Measurements from ENCODE around the gene FBXO28. TPM values are rescaled to one million over a fixed set of nuclear protein-coding genes. Genes with fewer than 3 reads are reported as not detected.

FBXO28 gene
- total RNA-seq, 1 donor from 2014 or later = 39.2 TPM

DNA sequence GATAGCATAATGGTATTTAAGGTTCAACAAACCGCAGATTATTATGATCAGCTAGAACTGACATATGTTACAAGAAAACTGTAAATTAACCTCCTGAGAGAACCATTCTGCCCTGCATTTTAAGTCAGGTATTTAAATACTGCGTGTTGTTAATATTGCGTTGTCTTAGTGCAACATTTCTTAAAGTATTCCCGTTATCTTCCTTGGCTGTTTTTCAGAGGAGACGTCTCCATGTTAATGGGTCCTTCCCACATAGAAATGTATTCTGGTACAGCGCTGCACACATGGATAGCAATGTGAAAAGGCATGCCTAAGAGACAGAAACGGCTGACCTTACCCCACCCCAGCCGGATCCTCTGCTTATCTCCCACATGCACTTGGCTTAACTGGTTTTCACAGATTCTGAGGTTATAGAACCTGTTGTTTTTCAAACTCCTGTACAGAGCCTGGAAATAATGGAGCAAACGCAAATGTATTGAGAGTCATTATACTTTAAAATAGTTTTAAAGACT, 46.3 kb downstream of the FBXO28 start:
- Histone ChIP-seq H3K4me3 (ENCODE audit: low read depth, low read length) (no peak overlapping the region), H3K36me3 (ENCODE audit: control insufficient read depth, insufficient read depth, low read length) (no peaks in the 10 kb centered on the region), H3K27me3 (ENCODE audit: control insufficient read depth, insufficient read depth, low read length) (no peaks in the 10 kb centered on the region)
- TF ChIP-seq, protein P1, sequence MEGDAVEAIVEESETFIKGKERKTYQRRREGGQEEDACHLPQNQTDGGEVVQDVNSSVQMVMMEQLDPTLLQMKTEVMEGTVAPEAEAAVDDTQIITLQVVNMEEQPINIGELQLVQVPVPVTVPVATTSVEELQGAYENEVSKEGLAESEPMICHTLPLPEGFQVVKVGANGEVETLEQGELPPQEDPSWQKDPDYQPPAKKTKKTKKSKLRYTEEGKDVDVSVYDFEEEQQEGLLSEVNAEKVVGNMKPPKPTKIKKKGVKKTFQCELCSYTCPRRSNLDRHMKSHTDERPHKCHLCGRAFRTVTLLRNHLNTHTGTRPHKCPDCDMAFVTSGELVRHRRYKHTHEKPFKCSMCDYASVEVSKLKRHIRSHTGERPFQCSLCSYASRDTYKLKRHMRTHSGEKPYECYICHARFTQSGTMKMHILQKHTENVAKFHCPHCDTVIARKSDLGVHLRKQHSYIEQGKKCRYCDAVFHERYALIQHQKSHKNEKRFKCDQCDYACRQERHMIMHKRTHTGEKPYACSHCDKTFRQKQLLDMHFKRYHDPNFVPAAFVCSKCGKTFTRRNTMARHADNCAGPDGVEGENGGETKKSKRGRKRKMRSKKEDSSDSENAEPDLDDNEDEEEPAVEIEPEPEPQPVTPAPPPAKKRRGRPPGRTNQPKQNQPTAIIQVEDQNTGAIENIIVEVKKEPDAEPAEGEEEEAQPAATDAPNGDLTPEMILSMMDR (IDR thresholded peaks at IDR 0.05; ENCODE audit: insufficient read depth, low read length, poor library complexity, severe bottlenecking) = no peak
- no peak for DNase-seq (ENCODE audit: low read depth)

DNA sequence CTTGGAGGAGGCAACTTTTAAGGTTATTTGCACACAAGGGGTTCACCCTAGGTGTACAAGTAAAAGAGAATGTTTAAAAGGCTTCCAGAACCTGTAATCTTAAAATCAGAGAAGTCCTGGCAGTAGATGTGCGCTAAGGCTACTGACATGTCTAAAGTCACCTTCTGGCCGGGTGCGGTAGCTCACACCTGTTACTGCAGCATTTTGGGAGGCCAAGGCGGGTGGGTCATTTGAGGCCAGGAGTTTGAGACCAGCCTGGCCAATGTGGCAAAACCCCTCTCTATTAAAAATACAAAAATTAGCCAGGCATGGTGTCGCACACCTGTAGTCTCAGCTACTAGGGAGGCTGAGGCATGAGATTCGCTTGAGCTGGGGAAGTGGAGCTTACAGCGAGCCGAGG, 48.9 kb downstream of the FBXO28 start:
- DNase-seq (ENCODE audit: low read depth) = no peak
- Histone ChIP-seq H3K27me3 (ENCODE audit: control insufficient read depth, insufficient read depth, low read length) (no peaks in the 10 kb centered on the region), H3K4me3 (ENCODE audit: low read depth, low read length) (no peak overlapping the region), H3K36me3 (ENCODE audit: control insufficient read depth, insufficient read depth, low read length) (no peaks in the 10 kb centered on the region)
- TF ChIP-seq, protein P1 (IDR thresholded peaks at IDR 0.05; ENCODE audit: insufficient read depth, low read length, poor library complexity, severe bottlenecking) = no peak

DNA sequence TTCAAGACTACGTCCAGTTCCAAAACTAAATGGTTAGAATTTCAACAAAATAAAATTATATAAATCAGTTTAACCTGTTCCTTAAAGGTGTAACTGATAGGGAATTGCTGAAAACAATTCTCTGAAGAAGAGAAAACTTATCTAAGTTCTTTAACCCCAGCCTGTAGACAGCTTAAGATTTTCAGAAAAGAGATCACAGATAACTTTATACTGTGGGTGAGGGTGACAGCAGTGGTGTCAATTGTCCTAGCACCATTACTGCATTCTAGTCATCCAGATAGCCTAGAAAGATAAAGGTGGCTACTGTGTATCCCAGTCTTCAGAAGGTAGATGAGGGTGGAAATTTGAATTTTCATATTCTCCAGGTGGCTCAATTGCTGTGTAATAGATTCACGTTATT, 49.4 kb downstream of the FBXO28 start:
- DNase-seq (ENCODE audit: low read depth) = no peak

DNA sequence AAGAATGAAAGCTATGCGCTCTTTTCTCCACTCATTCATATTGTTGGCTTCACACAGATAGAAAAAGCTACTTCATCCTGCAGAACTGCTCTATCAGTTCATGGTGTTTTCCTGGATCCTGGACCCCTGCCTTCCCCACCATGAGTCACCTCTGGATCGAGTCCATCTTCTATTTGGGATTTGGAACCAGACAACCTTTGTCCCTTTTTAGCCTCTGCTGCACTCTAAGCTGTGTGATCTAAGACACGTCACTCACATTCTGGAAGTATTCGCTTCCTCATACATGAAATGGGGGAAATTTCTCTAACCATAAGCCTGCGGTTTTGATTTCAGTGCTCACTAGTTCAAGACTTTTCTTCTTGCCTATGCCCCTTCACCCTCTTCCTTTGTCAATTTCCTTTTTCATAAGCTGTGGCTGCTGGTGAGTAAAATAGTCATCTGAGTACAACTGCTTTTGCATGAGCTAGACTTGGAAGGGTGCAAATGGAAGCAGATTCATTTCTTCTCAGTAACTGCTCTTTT, 55.0 kb downstream of the FBXO28 start:
- TF ChIP-seq, protein P1 (IDR thresholded peaks at IDR 0.05; ENCODE audit: insufficient read depth, low read length, poor library complexity, severe bottlenecking) = no peak
- H3K27me3 ChIP-seq (ENCODE audit: control insufficient read depth, insufficient read depth, low read length) = no peaks in the 10 kb centered on the region
- no peak overlapping the region for H3K4me3 ChIP-seq (ENCODE audit: low read depth, low read length)
- no peaks in the 10 kb centered on the region for H3K36me3 ChIP-seq (ENCODE audit: control insufficient read depth, insufficient read depth, low read length)
- DNase-seq (ENCODE audit: low read depth) = no peak

More for the DNA sequence above, 49.4 kb downstream of the FBXO28 start:
- no peaks in the 10 kb centered on the region for H3K27me3 ChIP-seq (ENCODE audit: control insufficient read depth, insufficient read depth, low read length)
- no peaks in the 10 kb centered on the region for H3K36me3 ChIP-seq (ENCODE audit: control insufficient read depth, insufficient read depth, low read length)
- TF ChIP-seq, protein P1 (IDR thresholded peaks at IDR 0.05; ENCODE audit: insufficient read depth, low read length, poor library complexity, severe bottlenecking) = no peak
- no peak overlapping the region for H3K4me3 ChIP-seq (ENCODE audit: low read depth, low read length)

DNA sequence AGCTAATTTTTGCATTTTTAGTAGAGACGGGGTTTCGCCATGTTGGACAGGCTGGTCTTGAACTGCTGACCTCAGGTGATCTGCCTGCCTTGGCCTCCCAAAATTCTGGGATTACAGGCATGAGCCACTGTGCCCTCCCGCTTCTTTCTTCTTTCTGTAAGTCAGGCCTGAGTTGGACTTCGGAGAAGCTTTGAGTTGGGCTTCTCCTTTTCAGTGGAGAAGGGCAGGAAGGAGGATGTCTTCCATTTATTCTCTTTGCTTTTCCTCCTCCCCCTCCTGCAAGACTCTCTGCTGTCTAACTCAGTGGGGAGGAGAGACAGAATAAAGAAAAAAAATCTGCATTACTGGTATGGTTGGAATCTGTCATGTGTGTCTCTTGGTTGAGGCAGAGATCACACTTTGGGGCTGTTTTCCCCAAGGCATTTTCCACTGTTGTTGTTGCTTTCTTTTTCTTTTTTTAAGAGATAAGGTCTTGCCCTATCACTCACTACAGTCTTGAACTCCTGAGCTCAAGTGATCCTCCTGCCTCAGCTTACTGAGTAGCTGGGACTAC, 55.9 kb downstream of the FBXO28 start:
- TF ChIP-seq, protein P1 (IDR thresholded peaks at IDR 0.05; ENCODE audit: insufficient read depth, low read length, poor library complexity, severe bottlenecking) = no peak
- Histone ChIP-seq H3K4me3 (ENCODE audit: low read depth, low read length) (no peak overlapping the region), H3K27me3 (ENCODE audit: control insufficient read depth, insufficient read depth, low read length) (no peaks in the 10 kb centered on the region), H3K36me3 (ENCODE audit: control insufficient read depth, insufficient read depth, low read length) (no peaks in the 10 kb centered on the region)
- DNase-seq (ENCODE audit: low read depth) = no peak

DNA sequence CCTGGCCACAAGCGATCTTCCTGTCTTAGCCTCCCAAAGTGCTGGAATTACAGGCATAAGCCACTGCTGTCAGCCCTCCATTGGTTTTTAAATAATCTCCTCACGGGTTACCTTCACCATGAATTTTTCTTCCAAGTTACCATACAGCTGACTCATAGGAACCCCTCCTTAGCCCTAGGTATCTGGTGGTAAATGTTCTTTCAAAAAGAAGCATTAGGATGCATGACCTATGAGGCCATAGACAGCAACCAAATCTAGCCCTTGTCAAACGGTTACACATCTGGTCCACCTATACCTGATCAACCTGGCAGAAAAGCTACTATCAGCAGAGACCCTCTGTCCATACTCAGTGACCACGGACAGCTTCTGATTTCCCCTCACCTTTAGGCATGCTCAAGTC, 56.4 kb downstream of the FBXO28 start:
- no peak for DNase-seq (ENCODE audit: low read depth)
- TF ChIP-seq, protein P1 (IDR thresholded peaks at IDR 0.05; ENCODE audit: insufficient read depth, low read length, poor library complexity, severe bottlenecking) = no peak
- Histone ChIP-seq H3K27me3 (ENCODE audit: control insufficient read depth, insufficient read depth, low read length) (no peaks in the 10 kb centered on the region), H3K4me3 (ENCODE audit: low read depth, low read length) (no peak overlapping the region), H3K36me3 (ENCODE audit: control insufficient read depth, insufficient read depth, low read length) (no peaks in the 10 kb centered on the region)
